UCSD-AML1 (cell line): ENCODE measurements around the gene SNX21.
"Not testable (repeated sequence)": the region's sequence is repeated elsewhere in the genome, so short reads cannot be mapped to it uniquely, and the experiment has no call there.

Experiments
- DNase-seq: peaks from one replicate; lab custom pipeline; 2025; ENCODE audit not compliant: unreplicated experiment; lab: John Stamatoyannopoulos, UW

Gene SNX21, protein sequence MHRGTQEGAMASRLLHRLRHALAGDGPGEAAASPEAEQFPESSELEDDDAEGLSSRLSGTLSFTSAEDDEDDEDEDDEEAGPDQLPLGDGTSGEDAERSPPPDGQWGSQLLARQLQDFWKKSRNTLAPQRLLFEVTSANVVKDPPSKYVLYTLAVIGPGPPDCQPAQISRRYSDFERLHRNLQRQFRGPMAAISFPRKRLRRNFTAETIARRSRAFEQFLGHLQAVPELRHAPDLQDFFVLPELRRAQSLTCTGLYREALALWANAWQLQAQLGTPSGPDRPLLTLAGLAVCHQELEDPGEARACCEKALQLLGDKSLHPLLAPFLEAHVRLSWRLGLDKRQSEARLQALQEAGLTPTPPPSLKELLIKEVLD

DNA sequence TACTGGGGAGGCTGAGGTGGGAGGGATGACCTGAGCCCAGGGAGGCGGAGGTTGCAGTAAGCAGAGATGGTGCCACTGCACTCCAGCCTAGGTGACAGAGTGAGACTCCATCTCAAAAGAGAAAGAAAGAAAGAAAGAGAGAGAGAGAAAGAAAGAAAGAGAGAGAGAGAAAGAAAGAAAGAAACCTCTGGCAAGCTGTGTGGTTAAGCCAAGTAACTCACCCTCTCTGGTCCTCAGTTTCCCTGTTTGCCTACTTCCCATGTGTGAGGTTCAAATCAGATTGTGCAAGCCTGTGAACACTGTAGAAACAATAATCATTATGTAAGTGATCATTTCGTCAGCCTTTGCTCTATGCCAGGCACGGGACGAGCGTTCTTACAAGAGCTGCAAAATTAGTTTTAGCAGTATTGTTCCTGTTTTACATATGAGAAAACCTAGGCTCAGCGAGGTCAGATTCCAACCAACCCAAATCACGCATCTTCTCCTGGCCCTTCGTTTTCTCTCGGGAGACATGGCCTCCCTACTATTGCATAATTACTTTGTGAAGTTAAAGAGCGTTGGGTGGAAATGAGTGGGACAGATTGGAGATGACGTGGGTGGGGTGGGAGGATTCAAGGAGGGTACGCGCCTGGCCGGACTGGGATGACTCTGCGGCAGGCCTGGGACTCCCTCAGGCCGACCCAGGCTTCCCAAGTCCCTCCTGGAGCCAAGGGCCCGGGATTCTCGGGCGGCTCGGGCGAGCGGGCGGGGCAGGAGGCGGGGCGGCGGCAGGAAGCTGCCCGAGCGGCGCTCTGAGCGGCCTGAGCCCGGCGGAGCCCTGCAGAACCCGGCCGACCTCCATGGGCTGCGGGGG is at the start of gene SNX21:
TSS of gene SNX21 (plus strand) at position 770 of the 853 bp plus-strand sequence. CDS start 121 bp downstream, outside the sequence.
- peak; percentile 55 for DNase-seq

DNA sequence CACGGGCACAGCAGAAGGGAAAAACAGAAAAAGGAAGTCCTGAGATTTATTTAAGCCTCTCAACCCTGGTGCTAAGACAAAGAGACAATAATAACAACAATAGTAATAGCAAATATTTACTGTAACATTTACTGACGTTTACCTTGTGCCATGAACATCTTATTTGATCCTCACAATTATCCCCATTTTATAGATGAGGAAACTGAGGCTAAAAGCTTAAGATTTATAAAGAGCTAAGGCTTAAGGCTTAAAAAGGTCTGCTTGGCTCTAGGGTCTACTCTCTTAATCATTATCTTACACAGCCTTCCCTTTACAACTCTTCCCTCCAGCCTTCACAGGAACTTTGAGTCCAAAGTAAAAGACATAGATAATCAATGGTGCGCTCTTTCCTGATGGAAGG is 45.2 kb upstream of the SNX21 start:
- no peak for DNase-seq

DNA sequence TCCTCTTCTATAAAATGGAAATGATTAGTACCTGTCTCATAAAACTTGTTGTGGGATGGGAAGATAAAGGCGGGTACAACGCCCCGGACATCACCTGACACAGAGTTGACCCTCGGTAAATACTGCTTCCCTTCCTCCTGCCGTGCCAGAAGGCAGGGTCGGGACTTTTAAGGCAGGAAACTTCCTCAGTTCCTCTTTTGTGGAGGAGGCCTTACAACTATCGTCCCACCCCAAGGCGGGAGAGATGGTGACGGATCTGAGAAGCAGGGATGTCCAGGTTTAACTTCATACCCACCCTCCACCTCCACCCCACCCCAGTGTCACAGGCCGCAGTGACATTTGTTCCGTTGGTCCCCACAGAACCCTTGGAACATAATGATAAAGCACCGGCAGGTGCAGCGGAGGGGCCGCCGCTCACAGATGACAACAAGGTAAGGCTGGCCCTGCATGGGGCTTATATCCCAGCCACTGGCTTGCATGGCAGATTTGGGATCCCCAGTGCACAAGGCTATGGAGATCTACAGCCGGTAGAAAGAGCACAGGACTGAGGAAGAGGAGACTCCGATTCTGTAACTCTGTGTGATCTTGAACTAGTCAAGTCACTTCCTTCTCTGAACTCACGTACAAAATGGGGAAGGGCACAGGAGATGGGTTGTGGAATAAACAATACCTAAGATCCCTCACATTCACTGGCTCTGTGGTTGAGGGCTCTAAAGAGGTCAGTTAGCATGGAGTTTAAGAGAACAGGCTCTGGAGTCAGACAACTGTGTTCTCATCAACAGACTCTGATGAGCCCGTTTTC is 41.1 kb upstream of the SNX21 start:
- DNase-seq: peak; percentile 49

- no peak for DNase-seq
Measured at GRCh38 chr20:45796337-45797065, 37.1 kb upstream of the SNX21 start.

- not testable (repeated sequence) for DNase-seq
Measured at GRCh38 chr20:45797510-45797909, 36.1 kb upstream of the SNX21 start.

DNA sequence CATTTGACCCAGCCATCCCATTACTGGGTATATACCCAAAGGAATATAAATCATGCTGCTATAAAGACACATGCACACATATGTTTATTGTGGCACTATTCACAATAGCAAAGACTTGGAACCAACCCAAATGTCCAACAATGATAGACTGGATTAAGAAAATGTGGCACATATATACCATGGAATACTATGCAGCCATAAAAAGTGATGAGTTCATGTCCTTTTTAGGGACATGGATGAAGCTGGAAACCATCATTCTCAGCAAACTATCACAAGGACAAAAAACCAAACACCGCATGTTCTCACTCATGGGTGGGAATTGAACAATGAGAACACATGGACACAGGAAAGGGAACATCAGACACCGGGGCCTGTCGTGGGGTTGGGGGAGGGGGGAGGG is 35.6 kb upstream of the SNX21 start:
- DNase-seq: not testable (repeated sequence)

DNA sequence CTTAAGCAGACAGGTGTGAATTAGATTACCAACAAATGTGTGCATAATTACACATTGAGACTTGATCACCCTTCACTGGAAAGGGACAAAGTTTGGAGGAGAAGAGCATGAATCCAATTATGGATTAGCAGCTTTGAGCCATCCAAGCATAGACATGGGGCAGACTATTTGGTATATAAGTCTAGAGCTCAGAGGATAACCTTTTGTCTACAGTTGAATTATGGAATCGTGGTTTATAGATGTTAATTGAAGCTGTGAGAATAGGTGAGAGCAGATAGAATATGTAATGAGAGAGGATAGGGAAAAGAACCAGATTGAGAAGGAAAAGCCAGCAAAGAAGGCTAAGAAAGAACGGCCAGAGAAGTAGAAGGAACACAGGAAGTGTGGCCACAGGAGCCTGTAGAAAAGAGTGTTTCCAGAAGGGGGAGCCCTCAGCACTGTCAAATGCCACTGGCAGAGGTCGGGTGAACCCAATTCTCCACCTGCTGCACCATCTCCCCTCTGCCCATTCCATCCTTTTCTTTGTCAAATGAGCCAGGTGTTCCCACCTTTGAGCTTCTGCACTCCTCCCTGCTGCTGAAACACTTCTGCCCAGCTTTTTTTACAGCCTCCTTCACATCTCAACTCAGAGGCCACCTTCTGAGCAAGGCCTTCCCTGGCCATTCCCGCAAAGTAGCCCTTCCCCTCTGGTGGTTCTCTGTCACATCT is 34.5 kb upstream of the SNX21 start:
- DNase-seq: peak; percentile 63

GRCh38 chr20:45801851-45802250 is 31.7 kb upstream of the SNX21 start:
- DNase-seq: no peak

DNA sequence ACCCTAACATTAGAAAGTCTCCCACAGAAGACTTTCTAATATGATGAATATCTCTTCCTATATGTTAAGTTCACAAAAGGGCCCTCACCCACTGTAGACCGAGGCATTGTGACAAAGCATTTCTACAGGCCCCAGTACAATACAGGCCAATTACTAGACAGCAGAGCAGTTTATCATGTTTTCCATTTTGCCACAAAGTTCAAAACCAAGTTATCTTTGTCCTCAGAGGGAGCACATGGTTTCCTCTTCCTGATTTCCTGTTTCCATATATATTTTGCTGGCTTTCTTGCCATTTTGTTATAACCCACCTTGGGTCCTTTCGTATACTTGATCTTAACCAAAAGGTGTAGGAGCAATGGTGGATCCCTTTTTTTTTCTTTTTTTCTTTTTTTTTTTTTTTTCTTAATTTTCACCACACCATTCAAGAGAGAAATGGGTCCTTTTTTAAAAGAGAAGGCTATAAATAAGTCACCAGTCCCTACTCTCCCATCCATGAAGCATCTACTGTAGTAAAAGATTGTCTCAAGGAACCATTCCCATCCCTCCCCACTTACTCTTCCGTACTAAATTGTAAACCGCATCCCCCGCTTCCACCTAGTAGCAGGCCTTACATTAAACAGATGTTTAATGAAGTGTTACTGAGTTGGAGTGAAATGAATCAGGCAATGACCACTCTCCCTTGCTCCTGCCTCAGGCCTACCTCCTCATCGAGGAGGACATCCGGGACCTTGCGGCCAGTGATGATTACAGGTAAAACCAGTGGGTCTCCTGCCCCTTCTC is 23.2 kb upstream of the SNX21 start:
- no peak for DNase-seq

- DNase-seq: peak; percentile 90
Measured at GRCh38 chr20:45812157-45813005, 21.2 kb upstream of the SNX21 start, which contains the start of gene UBE2C. Gene UBE2C, plus strand, starts transcription at chr20:45812644. Its CDS starts 52 bp downstream, at chr20:45812696.

DNA sequence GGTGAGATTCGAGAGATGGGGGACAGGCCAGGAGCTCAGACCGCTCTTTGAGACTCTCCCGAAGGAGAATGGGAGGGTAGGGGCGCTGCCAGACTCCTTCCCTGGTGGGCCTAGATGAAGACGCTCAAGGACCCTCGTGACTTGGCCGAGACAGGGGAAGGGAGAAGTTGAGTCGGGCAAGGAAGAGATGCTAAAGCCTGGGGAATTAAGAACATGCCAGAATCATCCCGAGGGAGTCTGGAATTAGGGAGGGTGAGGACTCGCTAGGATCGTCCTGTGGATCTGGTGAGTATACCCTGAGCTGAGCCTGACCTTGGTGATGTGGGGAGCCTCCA is 20.6 kb upstream of the SNX21 start:
- no peak for DNase-seq

DNA sequence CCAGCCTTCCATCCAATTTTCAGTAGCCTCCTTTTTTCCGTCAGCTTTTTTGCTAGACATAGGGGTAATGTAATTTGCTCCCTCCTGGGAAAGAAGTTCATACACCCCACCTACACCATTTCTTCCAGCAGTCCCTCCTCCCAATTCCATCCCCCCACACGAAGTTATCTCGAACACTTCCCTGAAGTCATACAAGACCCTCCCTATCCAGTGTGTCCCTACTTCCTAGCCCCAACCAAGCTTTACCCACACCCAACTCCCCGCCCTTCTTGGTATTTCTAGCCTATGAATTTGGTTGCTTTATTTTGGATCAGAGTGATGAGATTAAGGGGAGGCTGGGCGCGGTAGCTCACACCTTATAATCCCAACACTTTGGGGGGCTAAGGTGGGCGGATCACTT is 20.1 kb upstream of the SNX21 start:
- no peak for DNase-seq

- DNase-seq: no peak
Measured at GRCh38 chr20:45814314-45814713, 19.3 kb upstream of the SNX21 start.

DNA sequence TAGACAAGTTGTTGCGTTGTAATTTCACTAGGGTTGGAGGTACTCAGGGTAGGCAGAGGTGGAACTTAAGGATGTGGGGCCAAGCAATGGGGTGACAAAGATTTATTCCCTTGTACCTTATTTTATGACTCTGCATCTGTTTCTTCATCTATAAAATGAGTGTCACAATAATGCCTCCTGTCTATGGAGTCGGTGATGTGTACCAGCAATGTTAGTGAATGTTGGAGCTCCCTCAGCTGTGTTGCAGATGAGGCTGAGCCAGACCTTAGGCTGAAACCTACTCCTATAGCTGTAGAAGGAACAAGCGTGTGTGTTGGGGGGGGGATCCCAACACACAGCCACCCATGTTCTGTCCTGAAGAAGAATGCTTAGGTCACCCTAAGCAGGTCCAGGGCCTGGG is 16.6 kb upstream of the SNX21 start:
- no peak for DNase-seq

DNA sequence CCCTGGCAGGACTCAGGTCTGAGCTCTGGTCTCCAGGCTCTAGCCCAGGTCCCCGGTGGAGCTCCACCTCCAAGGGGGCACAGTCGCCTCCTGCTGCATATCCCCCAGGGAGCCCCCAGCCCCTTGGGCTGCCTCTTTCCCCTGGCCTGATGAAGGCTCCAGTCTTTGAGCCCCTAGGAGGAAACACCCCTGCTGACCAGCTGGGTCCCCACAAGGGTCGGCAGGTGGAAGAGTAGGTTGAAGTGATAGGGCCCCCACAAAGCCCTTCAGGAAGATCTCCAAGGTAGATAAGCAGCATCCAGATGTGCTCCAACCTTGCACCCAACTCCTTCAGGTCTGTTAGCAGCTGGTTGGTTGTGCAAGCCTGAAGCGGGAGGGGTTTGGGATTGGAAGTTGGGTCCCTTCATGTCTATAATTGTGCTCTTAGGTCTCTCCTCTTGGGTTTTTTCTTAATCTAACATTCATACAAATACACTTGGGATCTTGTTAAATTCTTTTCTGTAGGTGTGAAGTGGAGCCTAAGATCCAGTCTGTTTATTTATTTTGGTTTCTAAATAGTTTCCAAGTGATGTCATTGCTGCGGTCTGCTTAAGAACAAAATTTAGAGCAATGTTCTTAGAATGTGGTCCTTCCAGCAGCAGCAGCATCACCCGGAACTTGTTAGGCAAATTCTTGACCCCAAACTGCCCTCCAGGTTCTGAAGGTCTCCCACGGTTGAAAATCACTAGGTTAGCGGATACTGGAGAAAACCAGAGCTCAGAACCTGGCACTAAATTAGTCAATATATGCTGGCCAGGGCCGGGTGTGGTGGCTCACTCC is 16.0 kb upstream of the SNX21 start:
- no peak for DNase-seq

DNA sequence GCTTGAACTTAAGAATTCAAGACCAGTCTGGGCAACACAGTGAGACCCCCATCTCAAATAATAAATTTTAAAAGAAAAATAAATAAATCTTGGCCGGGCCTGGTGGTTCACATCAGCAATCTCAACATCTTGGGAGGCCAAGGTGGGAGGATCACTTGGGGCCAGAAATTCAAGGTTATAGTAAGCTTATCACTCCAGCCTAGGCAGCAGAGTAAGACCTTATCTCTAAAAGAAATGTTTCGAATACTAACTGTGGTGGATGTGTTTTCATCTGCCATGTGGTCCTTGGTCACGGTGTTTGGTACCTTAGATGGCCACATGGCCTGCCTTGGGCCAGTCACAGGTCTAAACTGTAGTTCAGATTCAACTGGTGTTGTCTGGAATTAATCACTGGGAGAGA is 15.4 kb upstream of the SNX21 start:
- no peak for DNase-seq

DNA sequence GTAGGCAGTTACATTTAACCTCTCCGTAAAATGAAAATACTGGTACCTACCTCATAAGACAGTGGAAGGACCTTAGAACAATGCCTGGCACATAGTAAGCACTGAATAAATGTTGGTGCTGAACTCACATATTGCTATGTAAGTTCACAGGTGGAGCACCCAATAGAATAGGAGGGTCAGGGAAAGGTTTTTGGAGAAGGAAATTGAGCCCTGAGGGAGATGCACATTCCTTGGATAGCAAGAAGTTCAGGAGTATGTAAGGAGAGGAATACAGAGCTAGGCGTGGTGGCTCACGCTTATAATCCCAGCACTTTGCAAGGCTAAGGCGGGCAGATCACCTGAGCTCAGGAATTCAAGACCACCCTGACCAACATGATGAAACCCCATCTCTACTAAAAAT is 14.1 kb upstream of the SNX21 start:
- no peak for DNase-seq

- no peak for DNase-seq
Measured at GRCh38 chr20:45821947-45822346, 11.7 kb upstream of the SNX21 start.
